Amniotic stem cell (primary cell): Measurements from ENCODE around the gene SHISA7.

ENCODE experiments used
- DNase-seq: peaks from one replicate; lab custom pipeline; 2025; lab: John Stamatoyannopoulos, UW

SHISA7 gene

GRCh38 chr19:55482156-55482961 is 39.3 kb upstream of the SHISA7 start:
- no peak for DNase-seq

GRCh38 chr19:55481794-55482155 is 38.7 kb upstream of the SHISA7 start:
- no peak for DNase-seq

GRCh38 chr19:55481148-55481793 is 38.2 kb upstream of the SHISA7 start:
- DNase-seq, result no peak

- DNase-seq, result no peak
Observed at GRCh38 chr19:55479451-55480230, 36.5 kb upstream of the SHISA7 start.

DNA sequence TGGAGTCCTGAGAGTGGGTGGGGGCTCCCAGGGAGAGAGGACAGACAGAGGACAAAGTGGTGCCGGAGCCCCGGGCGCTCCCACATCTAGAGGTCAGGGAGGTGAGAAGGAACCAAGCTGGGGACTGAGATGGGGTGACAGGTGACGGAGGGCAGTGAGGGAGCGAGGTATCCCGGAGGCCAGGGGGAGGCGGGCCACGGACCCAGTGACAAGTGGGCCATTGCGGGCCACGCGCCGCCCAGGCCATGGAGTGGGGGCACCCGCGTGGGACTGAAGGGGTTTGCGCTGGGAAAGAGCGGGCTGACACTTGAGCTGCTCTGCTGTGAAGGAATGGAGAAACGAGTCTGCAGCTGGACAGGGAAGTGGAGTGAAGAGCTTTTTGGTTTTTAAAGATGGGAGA is 35.9 kb upstream of the SHISA7 start:
- no peak for DNase-seq

GRCh38 chr19:55478364-55478763 is 35.3 kb upstream of the SHISA7 start:
- no peak for DNase-seq

GRCh38 chr19:55477905-55478304 is 34.8 kb upstream of the SHISA7 start:
- no peak for DNase-seq

DNA sequence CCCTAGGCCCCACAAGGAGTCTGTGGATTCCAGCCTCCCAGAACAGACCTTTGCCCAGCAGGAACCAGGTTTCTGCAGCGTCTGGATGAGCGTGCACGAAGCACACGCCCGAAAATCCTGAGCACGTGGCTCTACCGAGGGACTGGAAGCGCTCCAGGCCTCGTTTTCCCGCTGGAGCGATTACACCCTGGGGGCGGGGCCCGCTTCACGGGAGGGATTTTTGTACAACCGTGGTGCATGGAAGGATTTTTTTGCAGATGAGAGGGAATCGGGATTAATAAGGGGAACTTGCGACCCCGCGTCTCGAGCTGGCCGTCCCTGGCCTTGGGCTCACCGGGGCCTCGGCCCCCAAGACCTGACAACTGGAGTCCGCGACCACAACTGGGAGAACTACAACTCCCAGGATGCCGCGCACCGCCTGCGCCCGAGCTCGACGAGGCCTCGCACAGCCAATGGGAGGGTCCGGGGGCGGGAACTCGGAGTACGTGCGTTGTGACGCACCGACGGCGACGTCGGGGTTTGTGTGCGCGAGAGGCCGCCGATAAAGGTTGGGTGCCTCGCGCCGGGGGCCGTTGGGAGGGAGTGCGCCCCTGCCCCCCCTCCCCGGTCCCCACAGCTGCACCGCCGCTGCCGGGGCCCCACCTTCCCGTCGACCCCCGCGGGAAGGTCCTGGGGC is 33.1 kb upstream of the SHISA7 start, which contains the start of gene ZNF628:
Gene ZNF628, plus strand, starts transcription at position 518 of the 676 bp plus-strand sequence. CDS start 3,294 bp downstream, outside the sequence.
- DNase-seq, result peak; percentile 92

GRCh38 chr19:55474269-55475265 is 31.5 kb upstream of the SHISA7 start:
- DNase-seq, result no peak

DNA sequence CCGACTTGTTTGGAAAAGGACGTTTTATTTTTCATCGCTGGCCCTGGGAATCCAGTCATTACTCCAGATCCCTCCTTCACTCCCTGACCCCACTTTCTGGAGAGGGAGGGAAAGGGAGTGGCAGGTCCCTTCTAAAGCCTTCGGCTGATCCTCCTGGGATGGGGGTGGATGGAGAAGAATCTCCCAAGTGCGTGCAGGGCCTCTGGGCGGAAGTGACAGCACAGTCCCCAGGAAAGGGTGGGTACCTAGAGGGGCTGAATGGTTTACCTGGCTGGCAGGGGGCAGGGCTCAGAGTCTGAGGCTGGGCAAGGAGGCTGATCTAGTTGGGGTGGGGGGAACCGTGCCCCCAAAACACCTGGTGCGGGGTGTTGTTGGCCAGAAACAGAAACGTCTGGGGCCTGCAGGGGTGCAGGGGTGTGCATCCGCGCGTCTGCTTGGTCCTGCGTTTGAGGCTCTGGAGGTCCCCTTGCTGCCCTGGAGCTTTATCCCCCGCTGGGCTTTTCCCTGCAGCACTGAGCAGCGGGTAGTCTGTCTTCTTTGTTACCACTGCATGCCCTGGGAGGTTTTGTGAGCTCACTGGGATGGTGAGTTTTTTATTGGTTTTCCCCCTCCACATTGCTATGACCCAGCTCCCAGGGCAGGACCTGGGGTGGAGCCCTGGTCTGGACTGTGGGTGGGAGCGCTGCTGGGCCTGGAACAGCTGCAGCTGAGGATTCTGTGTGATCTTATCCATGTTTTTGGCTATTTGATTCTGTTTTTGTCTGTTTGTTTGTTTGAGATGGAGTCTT is 30.3 kb upstream of the SHISA7 start:
- DNase-seq, result no peak

DNA sequence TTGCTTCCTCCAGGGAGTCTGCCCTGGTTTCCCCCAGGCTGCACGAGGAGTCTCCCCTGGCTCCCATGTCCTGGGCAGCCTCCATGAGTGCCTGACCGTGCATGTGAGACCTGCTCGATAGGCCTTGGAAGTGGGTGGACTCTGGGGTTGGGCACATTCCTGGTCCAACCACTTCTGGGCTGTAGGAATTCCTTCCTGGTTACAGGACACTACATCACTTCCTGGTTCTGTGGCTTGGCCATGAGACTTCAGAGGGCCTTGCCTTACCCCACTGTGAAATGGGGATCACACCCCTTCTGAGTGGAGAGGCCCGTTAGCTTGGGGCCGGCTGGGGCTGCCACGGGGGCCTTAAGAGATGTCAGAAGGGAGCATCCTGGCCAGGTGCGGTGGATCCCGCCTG is 29.4 kb upstream of the SHISA7 start:
- no peak for DNase-seq

GRCh38 chr19:55471266-55471665 is 28.2 kb upstream of the SHISA7 start:
- no peak for DNase-seq

DNA sequence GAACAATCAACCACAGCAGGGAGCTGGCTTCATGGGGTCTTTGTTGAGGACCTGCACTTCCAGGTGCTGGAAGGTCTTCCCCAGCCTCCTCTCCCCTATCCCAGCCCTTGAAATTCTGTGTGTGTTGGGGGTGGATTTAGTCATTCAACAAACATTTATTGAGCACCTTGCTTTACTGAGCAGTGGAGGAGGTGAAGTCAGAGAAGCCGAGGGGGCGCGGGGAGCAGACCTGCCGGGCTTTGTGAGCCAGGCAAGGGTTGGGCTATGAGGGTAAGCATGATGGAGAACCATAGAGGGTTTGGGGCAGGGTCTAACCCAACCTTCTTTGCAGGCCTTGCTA is 24.9 kb upstream of the SHISA7 start:
- DNase-seq, result no peak

DNA sequence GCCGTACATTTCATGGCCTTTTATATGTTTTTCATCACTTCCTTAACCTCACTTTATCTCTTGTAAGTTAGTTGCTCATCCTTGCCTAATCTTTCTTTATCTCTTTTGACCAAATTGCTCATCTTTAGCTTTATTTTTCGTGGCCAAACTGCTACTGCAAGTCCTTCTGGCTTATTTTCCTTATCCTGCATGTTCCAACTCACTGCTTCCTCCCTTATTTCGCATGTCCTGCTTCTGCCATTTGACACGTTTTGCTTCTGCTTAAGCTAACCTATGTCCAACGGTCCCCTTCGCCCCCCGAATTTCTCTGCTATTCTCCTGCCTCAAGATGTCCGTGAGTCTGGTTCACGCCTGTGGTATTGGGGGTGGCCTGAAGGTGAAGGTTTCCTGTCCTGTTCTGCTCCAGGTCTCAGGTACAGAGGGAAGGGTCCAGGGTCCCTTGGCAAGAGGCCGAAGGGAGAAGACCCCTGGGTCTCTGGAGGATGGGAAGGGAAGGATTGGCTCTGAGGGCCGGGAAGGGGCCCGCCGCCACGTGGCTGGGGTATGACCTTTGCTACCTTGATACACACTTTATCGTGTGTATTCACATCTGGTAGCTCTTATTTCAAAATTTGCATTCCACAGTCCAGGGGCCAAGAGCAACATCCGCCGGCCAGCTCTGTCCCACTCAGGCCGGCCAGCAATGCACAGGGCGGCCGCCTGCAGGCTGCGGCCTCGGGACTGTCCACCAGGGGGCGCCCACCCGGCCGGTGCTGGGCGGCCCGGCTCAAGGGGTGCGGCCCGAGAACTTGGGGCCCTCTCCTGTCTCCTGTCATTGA is 24.3 kb upstream of the SHISA7 start:
- DNase-seq, result no peak

DNA sequence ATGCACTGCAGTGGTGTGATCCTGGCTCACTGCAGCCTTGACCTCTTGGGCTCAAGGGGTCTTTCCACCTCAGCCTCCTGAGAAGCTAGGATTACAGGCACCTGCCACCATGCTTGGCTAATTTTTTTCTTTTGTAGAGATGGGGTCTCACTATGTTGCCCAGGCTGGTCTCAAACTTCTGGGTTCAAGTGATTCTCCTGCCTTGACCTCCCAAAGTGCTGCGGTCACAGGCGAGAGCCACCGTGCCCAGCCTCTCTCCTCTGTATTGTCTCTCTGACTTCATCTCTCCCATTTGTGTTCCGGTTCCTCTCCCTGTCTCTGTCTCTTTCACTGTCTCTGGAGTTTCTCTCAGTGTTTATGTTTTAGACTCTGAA is 23.1 kb upstream of the SHISA7 start:
- no peak for DNase-seq

DNA sequence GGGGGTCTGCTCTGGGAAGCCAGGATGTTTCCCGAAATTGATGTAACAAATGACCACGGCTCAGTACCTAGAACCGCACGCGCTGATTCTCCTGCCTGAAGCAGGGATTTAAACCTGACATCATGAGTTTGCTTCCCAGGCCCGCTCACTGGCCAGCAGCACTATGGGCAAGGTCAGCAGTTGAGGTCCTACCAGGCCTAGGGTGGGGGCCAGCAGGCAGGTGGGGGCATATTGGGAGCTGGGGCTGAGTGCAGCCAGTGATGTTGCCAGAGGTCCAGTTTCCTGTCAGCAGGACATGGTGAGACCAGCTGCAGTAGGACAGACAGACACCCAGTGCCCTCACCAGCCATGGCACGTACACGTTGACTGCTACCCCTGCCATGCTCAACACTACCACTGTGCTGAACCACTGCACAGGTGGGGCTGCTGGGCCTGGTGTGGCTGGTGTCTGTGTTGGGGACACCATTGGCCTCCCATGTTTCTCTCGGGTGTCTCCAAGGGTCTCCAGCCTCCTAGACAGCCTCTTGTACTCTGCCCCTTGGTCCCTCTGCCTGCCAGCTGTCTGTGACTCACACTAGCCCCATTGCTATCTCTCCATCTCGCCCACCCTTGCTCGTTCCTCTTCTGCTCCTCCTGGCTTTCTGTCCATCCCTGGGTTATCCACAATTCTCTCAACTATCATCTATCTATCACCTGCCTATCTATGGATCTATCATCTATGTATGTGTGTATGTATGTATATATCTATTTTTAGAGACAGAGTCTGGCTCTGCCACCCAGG is 22.6 kb upstream of the SHISA7 start:
- DNase-seq, result no peak

DNA sequence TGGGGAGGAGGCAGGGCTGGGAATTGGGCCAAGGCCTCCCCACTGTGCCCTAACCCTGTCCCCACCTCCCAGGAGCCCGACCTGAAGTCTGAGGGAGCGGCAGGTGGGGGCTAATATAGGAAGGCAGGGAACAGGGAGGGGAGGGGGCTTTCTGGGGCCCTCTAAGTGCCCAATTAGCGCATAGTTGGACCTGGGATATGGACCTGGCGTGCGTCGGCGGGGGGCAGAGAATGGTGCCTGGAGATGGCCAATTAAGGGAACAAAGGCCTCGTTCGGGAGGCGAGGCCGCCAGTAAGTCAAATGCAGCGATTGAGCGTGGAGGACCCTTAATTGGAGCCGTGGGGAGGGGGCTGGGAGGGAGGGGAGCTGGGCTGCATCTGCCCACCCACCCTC is 21.6 kb upstream of the SHISA7 start, which contains the start of gene C19orf85:
Gene C19orf85, minus strand, starts transcription at position 90 of the 393 bp plus-strand sequence. CDS start 197 bp downstream, outside the sequence.
- no peak for DNase-seq

DNA sequence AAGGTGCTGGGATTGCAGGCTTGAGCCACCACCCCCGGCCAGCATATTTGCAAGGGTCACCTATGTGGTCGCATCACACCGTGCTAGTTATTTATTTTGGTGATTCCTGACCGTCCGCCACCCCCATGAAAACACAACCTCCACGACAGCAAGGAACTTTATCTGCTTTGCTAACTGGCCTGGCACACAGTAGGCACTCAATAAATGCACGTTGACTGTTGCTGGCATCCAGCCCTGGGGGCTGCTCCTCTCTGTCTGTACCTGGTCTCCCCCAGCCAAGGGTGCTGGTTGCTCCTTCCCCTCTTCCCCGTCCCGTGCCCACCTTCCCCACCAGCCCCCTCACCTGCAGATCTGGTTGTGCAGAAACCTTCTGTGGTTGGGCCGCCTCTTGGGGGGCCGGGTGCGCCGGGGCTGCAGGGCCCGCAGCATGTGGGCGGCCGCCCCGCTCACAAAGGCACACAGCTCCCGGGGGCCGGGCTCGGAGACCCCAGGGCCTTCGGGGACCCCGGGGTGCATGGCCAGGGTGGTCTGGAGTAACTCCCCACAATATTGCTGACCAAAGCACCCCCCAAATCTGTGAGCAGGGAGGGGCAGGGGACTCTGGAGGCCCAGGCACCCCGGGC is 21.1 kb upstream of the SHISA7 start:
- no peak for DNase-seq
